Activated naive CD4-positive, alpha-beta T cell treated with anti-CD3 and anti-CD28 coated beads, Interleukin-2, amount 10 ng/mL, durations not matched to agents 5 hours and 36 hours (primary cell): ENCODE measurements around the gene TAF13. TPM values are rescaled to one million over a fixed set of nuclear protein-coding genes. Genes with fewer than 3 reads are reported as not detected.

Experiments used
- total RNA-seq, 2 experiments: library from RNA; stranded (reverse); gene quantifications; one replicate each; pipeline ENCODE4 v1.2.3, GENCODE V29; 2021

The TAF13 gene, protein sequence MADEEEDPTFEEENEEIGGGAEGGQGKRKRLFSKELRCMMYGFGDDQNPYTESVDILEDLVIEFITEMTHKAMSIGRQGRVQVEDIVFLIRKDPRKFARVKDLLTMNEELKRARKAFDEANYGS
- total RNA-seq = 10 to 100 TPM; 19.4 to 21.4 TPM

DNA sequence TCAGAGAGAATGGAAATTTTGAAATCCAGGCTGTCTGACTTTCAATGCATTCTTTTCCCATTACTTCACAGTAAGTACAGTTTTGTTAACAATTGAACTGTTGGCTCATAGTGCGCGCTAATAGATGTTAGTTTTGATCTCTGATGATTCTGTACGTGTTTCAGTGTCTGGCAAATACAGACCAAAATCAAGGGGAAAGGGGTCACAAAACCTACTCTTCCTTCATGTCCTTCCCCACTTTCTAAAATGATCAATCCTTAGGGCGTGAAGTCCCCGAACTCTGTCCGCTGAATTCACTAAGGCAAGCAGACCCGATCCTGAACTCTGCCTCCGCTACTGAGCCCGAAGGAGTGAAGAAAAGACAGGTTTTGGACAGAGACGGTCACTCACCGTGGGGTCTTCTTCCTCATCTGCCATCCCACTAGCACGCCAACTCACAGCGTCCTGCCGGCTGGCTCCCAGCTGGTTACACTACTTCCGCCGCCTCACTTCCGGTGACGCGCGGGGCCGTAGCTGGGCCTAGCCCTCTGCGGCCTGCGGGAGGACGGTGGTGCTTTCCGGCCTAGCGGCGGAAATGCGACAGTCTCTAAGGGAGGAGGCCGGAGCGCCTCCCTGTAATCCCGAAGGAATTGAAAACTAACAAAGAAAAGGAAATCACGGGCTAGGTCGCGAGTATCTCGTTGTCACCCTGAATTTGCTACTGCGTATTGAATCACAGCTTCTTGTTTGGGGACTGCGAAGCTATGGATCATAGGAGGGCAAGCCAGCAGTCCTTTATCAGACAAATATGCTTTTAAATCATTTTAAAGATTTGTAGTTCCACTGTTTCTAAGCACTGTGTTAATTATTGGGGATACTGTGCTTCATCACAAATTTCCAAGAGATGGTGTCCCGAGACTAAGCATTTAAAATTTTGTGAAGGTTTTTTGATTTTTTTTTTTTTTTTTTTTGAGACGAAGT lies at the start of gene TAF13:
TSS of gene TAF13 (minus strand) at position 473 of the 960 bp plus-strand sequence. CDS start at position 417, 56 bp downstream.

DNA sequence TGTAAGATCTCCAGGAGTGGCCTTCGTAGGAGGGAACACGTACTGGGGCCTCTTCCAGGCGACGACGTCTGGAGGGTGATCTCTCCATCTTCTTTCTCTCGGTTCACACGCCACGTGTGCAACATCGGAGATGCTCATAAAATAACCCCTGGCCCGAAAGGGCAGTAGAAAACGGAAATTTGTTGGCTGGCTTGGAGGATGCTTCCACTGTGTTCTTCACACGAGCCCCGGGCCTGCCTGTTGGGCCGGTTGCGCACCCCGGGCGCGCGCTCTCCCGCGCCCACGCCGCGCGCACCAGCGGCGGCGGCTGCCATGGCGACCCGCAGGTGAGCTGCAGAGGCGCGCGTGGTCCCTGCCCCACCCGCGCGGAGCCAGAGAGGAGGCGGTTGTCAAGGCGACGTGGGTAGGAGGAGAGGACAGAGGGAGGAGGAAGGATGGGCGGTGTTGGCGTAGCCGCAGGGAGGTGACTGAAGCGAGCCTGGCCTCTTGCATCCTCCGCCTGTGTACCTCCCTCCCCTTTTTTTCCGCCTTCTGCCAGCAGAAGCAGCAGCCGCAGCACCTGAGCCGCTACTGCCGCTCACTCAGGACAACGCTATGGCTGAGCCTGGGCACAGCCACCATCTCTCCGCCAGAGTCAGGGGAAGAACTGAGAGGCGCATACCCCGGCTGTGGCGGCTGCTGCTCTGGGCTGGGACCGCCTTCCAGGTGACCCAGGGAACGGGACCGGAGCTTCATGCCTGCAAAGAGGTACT lies 38.0 kb upstream of the TAF13 start, which contains the start of gene ELAPOR1:
TSS of gene ELAPOR1 (plus strand) at position 526 of the 752 bp plus-strand sequence. CDS start at position 595, 69 bp downstream.

DNA sequence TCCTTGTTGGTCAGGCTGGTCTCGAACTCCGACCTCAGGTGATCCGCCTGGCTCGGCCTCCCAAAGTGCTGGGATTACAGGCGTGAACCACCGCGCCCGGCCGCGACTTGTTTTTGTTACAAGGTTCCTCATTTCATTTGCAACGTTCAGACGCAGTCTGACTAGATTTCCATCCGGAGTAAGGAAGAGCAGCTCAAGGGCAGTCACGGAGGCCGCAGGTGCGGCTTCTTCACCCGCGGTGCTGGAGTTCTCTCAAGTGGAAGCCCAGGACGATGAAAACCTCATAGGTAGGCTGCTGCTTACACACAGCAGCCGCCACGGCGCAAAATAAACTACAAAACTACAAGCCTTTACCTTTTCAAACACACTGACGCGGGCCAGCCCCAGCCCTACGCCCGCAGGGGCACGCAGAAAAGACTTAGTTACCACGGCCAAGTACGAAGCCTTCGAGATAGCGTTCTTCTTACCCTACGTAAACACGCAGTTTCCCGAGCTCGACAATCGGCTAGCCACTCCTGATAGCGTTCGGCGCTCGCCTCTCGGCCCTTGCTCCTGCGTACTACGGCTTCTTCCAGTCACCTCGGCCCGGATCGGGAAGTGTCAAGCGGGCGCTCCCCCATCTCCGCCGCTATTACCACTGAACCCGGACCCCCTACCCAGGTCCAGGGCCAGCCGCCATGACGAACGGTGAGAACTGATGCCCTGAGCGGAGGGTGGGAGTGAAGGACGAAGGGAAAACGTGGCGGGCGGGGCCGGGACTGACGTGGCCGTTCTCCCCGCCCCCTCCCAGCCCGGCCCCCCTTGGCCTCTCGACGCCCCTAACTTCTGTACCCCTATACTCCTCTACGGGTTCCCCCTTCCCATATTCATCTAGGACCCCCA lies 14.6 kb upstream of the TAF13 start, which contains the start of gene TMEM167B:
TSS of gene TMEM167B (plus strand) at position 569 of the 882 bp plus-strand sequence. CDS start at position 678, 109 bp downstream.

DNA sequence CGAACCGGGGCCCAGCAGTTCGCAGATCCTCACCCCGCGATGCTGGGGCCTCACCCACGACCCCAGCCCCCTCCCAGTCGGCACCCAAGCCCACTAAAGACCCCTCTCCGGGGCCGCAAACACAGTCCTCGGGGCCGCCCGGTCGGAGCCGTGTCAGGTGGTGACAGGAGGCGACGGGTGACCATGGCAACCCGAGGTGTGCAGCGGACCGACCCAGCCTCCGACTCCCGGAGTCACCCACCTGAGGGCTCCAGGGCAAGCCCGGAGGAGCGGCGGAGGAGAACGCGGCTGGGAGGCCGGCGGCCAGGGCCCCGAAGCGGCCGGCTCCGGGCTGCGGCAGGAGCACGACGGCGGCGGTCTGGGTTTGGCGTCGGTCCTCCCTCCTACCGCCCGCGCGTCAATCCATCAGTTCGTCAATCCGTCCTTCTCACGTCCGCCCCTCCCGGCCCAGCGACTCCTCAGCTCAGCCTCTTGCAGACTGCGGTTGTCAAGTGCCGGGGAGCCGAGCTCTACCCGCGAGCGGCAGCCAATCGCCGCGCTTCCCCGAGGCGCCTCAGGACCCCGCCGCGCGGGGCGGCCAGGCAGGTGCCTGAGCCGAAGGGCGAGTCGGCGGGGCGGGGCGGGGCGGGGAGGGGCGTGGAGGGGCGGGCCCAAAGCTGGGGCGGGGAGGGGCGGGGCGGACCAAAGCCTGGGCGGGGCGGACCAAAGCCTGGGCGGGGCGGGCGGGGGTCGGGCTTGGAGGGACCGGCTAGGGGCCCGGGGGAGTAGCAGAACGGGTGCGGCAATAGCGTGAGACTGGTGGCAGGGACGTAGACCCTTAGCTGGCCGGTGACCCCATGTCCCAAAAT lies 34.0 kb downstream of the TAF13 start, which contains the start of gene WDR47:
TSS of gene WDR47 (minus strand) at position 482 of the 848 bp plus-strand sequence. CDS start 18,590 bp downstream, outside the sequence.

Other genes with a start within 250 kb of the TAF13 start
- gene AKNAD1, start 218.9 kb downstream of the TAF13 start, total RNA-seq = not detected
- gene GPSM2, start 199.0 kb downstream of the TAF13 start, total RNA-seq = 10 to 100 TPM; 27.0 to 32.3 TPM
- gene CLCC1, start 112.5 kb downstream of the TAF13 start, total RNA-seq = 10 to 100 TPM; 15.3 to 16.9 TPM
- 1 to 10 TPM; 9.2 to 9.7 TPM for gene WDR47, start 33.9 kb downstream of the TAF13 start, total RNA-seq
- gene TMEM167B, start 14.8 kb upstream of the TAF13 start, total RNA-seq = 10 to 100 TPM; 27.2 to 28.4 TPM
- gene ELAPOR1, start 38.1 kb upstream of the TAF13 start, total RNA-seq = 1 to 10 TPM; 2.3 to 2.4 TPM
- 100 to 1,000 TPM; 148 to 155 TPM for gene SARS1, start 137.9 kb upstream of the TAF13 start, total RNA-seq
- gene CELSR2, start 173.5 kb upstream of the TAF13 start, total RNA-seq = 1 to 10 TPM; 5.0 to 5.7 TPM
- gene PSRC1, start 207.1 kb upstream of the TAF13 start, total RNA-seq = 10 to 100 TPM; 21.9 to 24.7 TPM
- not detected for gene MYBPHL, start 231.0 kb upstream of the TAF13 start, total RNA-seq